Stimulated activated CD4-positive, alpha-beta T cell treated with anti-CD3 and anti-CD28 coated beads, TNF-alpha, amount 100 ng/mL, for 1 hour (primary cell): ENCODE data around the gene GLT8D1.

Experiments
- DNase-seq, 3 donors: peaks; one replicate each; pipeline ENCODE4 v3.0.0-alpha.2; 2020; ENCODE audit warnings: low read depth in 3 of 3, low spot score in 1 of 3

GLT8D1 gene

GRCh38 chr3:52712291-52713212 lies 7.0 kb upstream of the GLT8D1 start:
- DNase-seq: no peak

GRCh38 chr3:52710512-52710911 lies 4.9 kb upstream of the GLT8D1 start:
- DNase-seq: no peak

GRCh38 chr3:52707585-52707984 lies 2.0 kb upstream of the GLT8D1 start:
- no peak for DNase-seq

GRCh38 chr3:52705438-52705687 lies 228 bp downstream of the GLT8D1 start:
- no peak for DNase-seq

GRCh38 chr3:52704611-52705437 lies 767 bp downstream of the GLT8D1 start:
- no peak for DNase-seq

- no peak for DNase-seq
Measured at GRCh38 chr3:52703341-52703740, 2.2 kb downstream of the GLT8D1 start.

GRCh38 chr3:52697632-52697965 lies 8.0 kb downstream of the GLT8D1 start:
- DNase-seq: no peak

- no peak for DNase-seq
Measured at GRCh38 chr3:52696830-52697631, 8.6 kb downstream of the GLT8D1 start.

- DNase-seq: no peak
Measured at GRCh38 chr3:52695798-52696671, 9.6 kb downstream of the GLT8D1 start.

GRCh38 chr3:52694528-52695189 lies 10.9 kb downstream of the GLT8D1 start:
- no peak for DNase-seq

- no peak for DNase-seq
Measured at GRCh38 chr3:52693071-52693470, 12.5 kb downstream of the GLT8D1 start.

- DNase-seq: no peak
Measured at GRCh38 chr3:52690560-52690959, 15.0 kb downstream of the GLT8D1 start.

- DNase-seq: no peak
Measured at GRCh38 chr3:52689151-52689550, 16.4 kb downstream of the GLT8D1 start.

GRCh38 chr3:52688266-52688665 lies 17.3 kb downstream of the GLT8D1 start:
- no peak for DNase-seq

GRCh38 chr3:52685709-52686691 lies 19.6 kb downstream of the GLT8D1 start, which contains the start of the genes GNL3 and PBRM1:
Gene GNL3 (plus strand): TSS chr3:52686032. CDS start chr3:52686093, 61 bp downstream.
Gene PBRM1 (minus strand): TSS chr3:52685913.
- DNase-seq: peak; percentile 72 to 85 (median 82)

- DNase-seq: peak; percentile 43 to 64 (median 53)
Measured at GRCh38 chr3:52685285-52685708, 20.3 kb downstream of the GLT8D1 start.

- no peak for DNase-seq
Measured at GRCh38 chr3:52684184-52684583, 21.4 kb downstream of the GLT8D1 start.

- no peak for DNase-seq
Measured at GRCh38 chr3:52683611-52684010, 22.0 kb downstream of the GLT8D1 start.

- DNase-seq: no peak
Measured at GRCh38 chr3:52682016-52682415, 23.6 kb downstream of the GLT8D1 start.
